Measurements from ENCODE around the gene FKBP2. TPM values are rescaled to one million over a fixed set of nuclear protein-coding genes. Genes with fewer than 3 reads are reported as not detected.

Gene FKBP2
- total and polyA plus RNA-seq, 2 of the 13 experiments (the other 11 are each of a cell fraction or from before 2014, with no cell fraction given), result 30.1 to 53.3 TPM

GRCh38 chr11:64269540-64270220, 28.8 kb downstream of the FKBP2 start (continued):
- TF ChIP-seq, protein P1, sequence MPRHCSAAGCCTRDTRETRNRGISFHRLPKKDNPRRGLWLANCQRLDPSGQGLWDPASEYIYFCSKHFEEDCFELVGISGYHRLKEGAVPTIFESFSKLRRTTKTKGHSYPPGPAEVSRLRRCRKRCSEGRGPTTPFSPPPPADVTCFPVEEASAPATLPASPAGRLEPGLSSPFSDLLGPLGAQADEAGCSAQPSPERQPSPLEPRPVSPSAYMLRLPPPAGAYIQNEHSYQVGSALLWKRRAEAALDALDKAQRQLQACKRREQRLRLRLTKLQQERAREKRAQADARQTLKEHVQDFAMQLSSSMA (CRISPR knock-in tag; IDR thresholded peaks at IDR 0.05), result peak; percentile 95
- TF ChIP-seq CREB1 (IDR thresholded peaks at IDR 0.05) (peak; percentile 70), CREB1 (CRISPR knock-in tag; IDR thresholded peaks at IDR 0.05) (peak; percentile 93), RNF2 (conservative IDR thresholded peaks at IDR 0.05; ENCODE audit: low read depth) (no peak), ZC3H13 (CRISPR knock-in tag; IDR thresholded peaks at IDR 0.05) (peak; percentile 88), EHMT2 (IDR thresholded peaks at IDR 0.05; ENCODE audit: borderline replicate concordance, low read depth, low read length) (no peak), PHF20 (CRISPR knock-in tag; IDR thresholded peaks at IDR 0.05) (peak; percentile 93), FOXM1 (CRISPR knock-in tag; IDR thresholded peaks at IDR 0.05) (no peak), IRX3 (CRISPR knock-in tag; IDR thresholded peaks at IDR 0.05; ENCODE audit: borderline replicate concordance, low read depth) (no peak), SOX5 (CRISPR knock-in tag; IDR thresholded peaks at IDR 0.05; ENCODE audit: borderline replicate concordance) (peak; percentile 40; the same call in 1 of the 2 replicates), REPIN1 (CRISPR knock-in tag; IDR thresholded peaks at IDR 0.05; ENCODE audit: borderline replicate concordance, low read depth) (peak; percentile 31; the same call in 1 of the 2 replicates), ZFP1 (CRISPR knock-in tag; IDR thresholded peaks at IDR 0.05) (peak; percentile 66; the same call in 1 of the 2 replicates), DNMT1 (CRISPR knock-in tag; IDR thresholded peaks at IDR 0.05) (no peak), THAP9 (CRISPR knock-in tag; IDR thresholded peaks at IDR 0.05; ENCODE audit: borderline replicate concordance) (peak; percentile 93), TMF1 (CRISPR knock-in tag; IDR thresholded peaks at IDR 0.05; ENCODE audit: low read depth) (no peak; the same call in 1 of the 2 replicates), KDM1A (CRISPR knock-in tag; IDR thresholded peaks at IDR 0.05) (no peak), GATA4 (IDR thresholded peaks at IDR 0.05; ENCODE audit: borderline replicate concordance, low read depth) (no peak), ZNF281 (CRISPR knock-in tag; IDR thresholded peaks at IDR 0.05; ENCODE audit: borderline replicate concordance) (no peak), ZNF331 (CRISPR knock-in tag; IDR thresholded peaks at IDR 0.05) (peak; percentile 46), EZH2 (conservative IDR thresholded peaks at IDR 0.05; ENCODE audit: low read depth, low read length) (no peak)
- TF ChIP-seq, protein P2, sequence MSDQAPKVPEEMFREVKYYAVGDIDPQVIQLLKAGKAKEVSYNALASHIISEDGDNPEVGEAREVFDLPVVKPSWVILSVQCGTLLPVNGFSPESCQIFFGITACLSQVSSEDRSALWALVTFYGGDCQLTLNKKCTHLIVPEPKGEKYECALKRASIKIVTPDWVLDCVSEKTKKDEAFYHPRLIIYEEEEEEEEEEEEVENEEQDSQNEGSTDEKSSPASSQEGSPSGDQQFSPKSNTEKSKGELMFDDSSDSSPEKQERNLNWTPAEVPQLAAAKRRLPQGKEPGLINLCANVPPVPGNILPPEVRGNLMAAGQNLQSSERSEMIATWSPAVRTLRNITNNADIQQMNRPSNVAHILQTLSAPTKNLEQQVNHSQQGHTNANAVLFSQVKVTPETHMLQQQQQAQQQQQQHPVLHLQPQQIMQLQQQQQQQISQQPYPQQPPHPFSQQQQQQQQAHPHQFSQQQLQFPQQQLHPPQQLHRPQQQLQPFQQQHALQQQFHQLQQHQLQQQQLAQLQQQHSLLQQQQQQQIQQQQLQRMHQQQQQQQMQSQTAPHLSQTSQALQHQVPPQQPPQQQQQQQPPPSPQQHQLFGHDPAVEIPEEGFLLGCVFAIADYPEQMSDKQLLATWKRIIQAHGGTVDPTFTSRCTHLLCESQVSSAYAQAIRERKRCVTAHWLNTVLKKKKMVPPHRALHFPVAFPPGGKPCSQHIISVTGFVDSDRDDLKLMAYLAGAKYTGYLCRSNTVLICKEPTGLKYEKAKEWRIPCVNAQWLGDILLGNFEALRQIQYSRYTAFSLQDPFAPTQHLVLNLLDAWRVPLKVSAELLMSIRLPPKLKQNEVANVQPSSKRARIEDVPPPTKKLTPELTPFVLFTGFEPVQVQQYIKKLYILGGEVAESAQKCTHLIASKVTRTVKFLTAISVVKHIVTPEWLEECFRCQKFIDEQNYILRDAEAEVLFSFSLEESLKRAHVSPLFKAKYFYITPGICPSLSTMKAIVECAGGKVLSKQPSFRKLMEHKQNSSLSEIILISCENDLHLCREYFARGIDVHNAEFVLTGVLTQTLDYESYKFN (CRISPR knock-in tag; conservative IDR thresholded peaks at IDR 0.05), result 0 out of 2 replicates have a peak, but pooled peaks have one; percentile 38

All from HepG2 (cell line).